Measurements from ENCODE around the gene SLC26A8. TPM values are rescaled to one million over a fixed set of nuclear protein-coding genes. Genes with fewer than 3 reads are reported as not detected.
A peak's percentile ranks its signal among the peaks of the same experiment; 100 is the strongest.

SLC26A8 gene
- total and polyA plus RNA-seq, 3 experiments from 2014 or later, result not detected

DNA sequence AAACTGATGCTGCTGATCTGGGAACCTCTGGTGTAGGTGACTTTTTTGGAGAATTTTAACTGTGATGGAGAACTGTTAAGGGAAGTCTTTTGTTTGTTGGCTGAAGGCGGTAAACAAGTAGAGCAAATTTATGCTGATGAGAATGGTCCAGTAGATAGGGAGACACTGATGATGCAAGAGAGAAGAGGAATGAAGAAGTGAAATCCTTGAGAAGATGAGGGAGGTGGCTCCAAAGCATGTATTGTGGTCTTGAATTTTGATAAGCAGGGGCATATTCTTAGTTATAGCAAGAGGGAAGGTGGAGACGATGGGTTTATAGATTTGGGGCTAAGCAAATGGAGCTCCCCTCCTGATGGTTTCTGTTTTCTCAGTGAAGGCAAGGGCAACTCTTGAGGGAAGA lies 25.1 kb upstream of the SLC26A8 start:
- Histone ChIP-seq H3K9me3 (ENCODE audit: low read length) (no peaks in the 10 kb centered on the region), H3K36me3 (ENCODE audit: insufficient read depth, low read length) (peaks cover 3% of the 10 kb centered on the region), H3K4me1 (ENCODE audit: insufficient read depth, low read length) (peaks cover 27% of the 10 kb centered on the region), H3K4me3 (ENCODE audit: low read length) (no peak overlapping the region), H3K27ac (ENCODE audit: low read depth, low read length) (no peak overlapping the region), H3K27me3 (ENCODE audit: insufficient read depth, low read length, poor library complexity, severe bottlenecking) (no peaks in the 10 kb centered on the region)
- peaks cover 2 to 15% (median 4%) of the 10 kb centered on the region in 3 donors for H3K36me3 Mint-ChIP-seq
- H3K27ac Mint-ChIP-seq, result no peak overlapping the region
- DNase-seq, result no peak
- POLR2A ChIA-PET, result no interaction called here
- CTCF ChIA-PET, result no interaction called here
- H3K9me3 Mint-ChIP-seq, result no peaks in the 10 kb centered on the region
- H3K4me3 Mint-ChIP-seq, result no peak overlapping the region
- H3K27me3 Mint-ChIP-seq, result no peaks in the 10 kb centered on the region
- H3K4me1 Mint-ChIP-seq, result peaks cover 8 to 24% (median 18%) of the 10 kb centered on the region in 3 donors

DNA sequence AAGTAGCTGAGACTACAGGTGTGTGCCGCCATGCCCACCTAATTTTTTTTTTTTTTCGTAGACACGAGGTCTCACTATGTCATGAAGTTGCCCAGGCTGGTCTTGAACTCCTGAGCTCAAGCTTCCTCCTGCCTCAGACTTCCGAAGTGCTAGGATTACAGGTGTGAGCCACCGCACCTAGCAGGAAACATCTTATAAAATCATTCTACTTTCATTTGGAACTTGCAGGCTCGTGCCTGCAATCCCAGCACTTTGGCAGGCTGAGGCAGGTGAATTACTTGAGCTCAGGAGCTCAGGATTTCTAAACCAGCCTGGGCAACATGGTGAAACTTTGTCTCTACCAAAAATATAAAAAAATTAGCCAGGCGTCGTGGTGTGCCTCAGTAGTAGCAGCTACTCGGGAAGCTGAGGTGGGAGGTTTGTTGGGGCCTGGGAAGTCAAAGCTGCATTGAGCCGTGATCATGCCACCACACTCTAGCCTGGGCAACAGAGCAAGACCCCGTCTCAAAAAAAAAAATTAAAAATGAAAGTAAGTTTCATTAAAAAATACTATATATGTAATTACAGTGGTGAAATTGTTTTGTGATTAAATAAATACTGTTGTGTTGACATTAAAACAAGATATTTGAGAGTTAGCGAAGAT lies 18.3 kb upstream of the SLC26A8 start:
- ChIA-PET CTCF (interaction anchor here (1.8 kb wide), 1 partner anchor 14 kb away, joined by 11 read pairs; the partner anchor contains the start of gene MAPK14), POLR2A (no interaction called here)
- Mint-ChIP-seq H3K9me3 (no peaks in the 10 kb centered on the region), H3K4me1 (peaks cover 59 to 82% (median 76%) of the 10 kb centered on the region in 3 donors), H3K4me3 (peak overlapping the region in 1 of 7 donors; percentile 18), H3K36me3 (peaks cover 2 to 11% (median 4%) of the 10 kb centered on the region in 3 donors), H3K27ac (peak overlapping the region in 1 of 8 donors; percentile 58), H3K27me3 (no peaks in the 10 kb centered on the region)
- no peak overlapping the region for H3K4me3 ChIP-seq (ENCODE audit: low read length)
- no peaks in the 10 kb centered on the region for H3K9me3 ChIP-seq (ENCODE audit: low read length)
- H3K4me1 ChIP-seq (ENCODE audit: insufficient read depth, low read length), result peaks cover 29% of the 10 kb centered on the region
- no peak for DNase-seq
- H3K27ac ChIP-seq (ENCODE audit: low read depth, low read length), result no peak overlapping the region
- H3K27me3 ChIP-seq (ENCODE audit: insufficient read depth, low read length, poor library complexity, severe bottlenecking), result no peaks in the 10 kb centered on the region
- no peaks in the 10 kb centered on the region for H3K36me3 ChIP-seq (ENCODE audit: insufficient read depth, low read length)

DNA sequence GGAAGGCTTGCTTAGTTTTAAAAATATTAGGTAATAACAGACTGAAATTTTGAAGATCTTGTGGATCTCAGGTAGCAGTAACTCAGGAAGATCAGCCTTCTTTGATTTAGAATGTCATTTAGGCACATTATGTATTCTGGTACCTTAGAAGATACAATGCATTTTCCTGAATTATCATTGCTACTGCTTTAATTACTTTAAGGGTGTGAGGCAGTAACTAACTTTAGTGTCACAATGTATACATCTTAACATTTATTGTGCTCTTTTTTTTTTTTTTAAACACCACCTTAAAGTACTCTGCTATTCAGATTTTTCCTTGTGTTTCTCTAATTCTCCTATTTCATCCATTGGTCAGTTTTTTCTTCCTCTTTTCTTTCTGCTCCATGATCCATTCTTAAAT lies 16.5 kb upstream of the SLC26A8 start:
- Mint-ChIP-seq H3K9me3 (no peaks in the 10 kb centered on the region), H3K4me1 (peaks cover 62 to 86% (median 81%) of the 10 kb centered on the region in 3 donors), H3K36me3 (peaks cover 0 to 16% (median 3%) of the 10 kb centered on the region in 3 donors), H3K27ac (peak overlapping the region in 2 of 8 donors; percentile 2 to 51), H3K4me3 (peak overlapping the region in 1 of 7 donors; percentile 44), H3K27me3 (no peaks in the 10 kb centered on the region)
- ChIA-PET CTCF (interaction anchor here (0.9 kb wide), 1 partner anchor 13 kb away, joined by 3 read pairs; the partner anchor contains the start of gene MAPK14), POLR2A (no interaction called here)
- Histone ChIP-seq H3K9me3 (ENCODE audit: low read length) (no peaks in the 10 kb centered on the region), H3K36me3 (ENCODE audit: insufficient read depth, low read length) (no peaks in the 10 kb centered on the region), H3K4me1 (ENCODE audit: insufficient read depth, low read length) (peaks cover 36% of the 10 kb centered on the region), H3K4me3 (ENCODE audit: low read length) (no peak overlapping the region), H3K27me3 (ENCODE audit: insufficient read depth, low read length, poor library complexity, severe bottlenecking) (no peaks in the 10 kb centered on the region), H3K27ac (ENCODE audit: low read depth, low read length) (no peak overlapping the region)
- no peak for DNase-seq

DNA sequence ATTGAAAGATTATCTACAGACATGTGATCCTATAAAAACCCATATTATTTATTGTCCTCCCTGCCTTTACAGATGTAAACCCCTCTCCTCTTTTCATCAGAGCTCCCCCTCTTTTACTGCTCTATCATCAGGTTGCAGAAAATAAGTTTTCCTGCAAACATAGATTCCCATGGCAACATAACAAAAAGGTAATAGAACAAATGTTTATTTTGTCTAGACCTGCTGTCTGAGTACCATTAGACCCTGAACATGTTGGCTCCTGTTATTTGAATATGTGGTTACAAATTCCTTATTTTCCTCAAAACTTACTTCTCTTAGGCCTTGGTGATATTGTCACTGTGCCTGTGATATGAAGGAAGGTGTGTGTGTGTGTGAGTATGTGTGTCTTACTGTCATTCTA lies 14.7 kb upstream of the SLC26A8 start:
- peaks cover 0 to 14% (median 5%) of the 10 kb centered on the region in 3 donors for H3K36me3 Mint-ChIP-seq
- H3K27ac ChIP-seq (ENCODE audit: low read depth, low read length), result no peak overlapping the region
- ChIA-PET POLR2A (no interaction called here), CTCF (interaction anchor here (1.2 to 2.9 kb wide), 3 partner anchors 8 to 56 kb away, joined by 3 to 12 read pairs (median 8); partner anchors contain the start of gene MAPK14)
- H3K4me1 Mint-ChIP-seq, result peaks cover 68 to 89% (median 82%) of the 10 kb centered on the region in 3 donors
- no peaks in the 10 kb centered on the region for H3K36me3 ChIP-seq (ENCODE audit: insufficient read depth, low read length)
- peak overlapping the region in 7 of 8 donors; percentile 2 to 81 (median 56) for H3K27ac Mint-ChIP-seq
- H3K4me1 ChIP-seq (ENCODE audit: insufficient read depth, low read length), result peaks cover 52% of the 10 kb centered on the region
- no peak overlapping the region for H3K4me3 ChIP-seq (ENCODE audit: low read length)
- H3K27me3 ChIP-seq (ENCODE audit: insufficient read depth, low read length, poor library complexity, severe bottlenecking), result no peaks in the 10 kb centered on the region
- DNase-seq, result no peak
- no peaks in the 10 kb centered on the region for H3K27me3 Mint-ChIP-seq
- H3K9me3 Mint-ChIP-seq, result no peaks in the 10 kb centered on the region
- peak overlapping the region in 3 of 7 donors; percentile 3 to 66 (median 12) for H3K4me3 Mint-ChIP-seq
- no peaks in the 10 kb centered on the region for H3K9me3 ChIP-seq (ENCODE audit: low read length)

DNA sequence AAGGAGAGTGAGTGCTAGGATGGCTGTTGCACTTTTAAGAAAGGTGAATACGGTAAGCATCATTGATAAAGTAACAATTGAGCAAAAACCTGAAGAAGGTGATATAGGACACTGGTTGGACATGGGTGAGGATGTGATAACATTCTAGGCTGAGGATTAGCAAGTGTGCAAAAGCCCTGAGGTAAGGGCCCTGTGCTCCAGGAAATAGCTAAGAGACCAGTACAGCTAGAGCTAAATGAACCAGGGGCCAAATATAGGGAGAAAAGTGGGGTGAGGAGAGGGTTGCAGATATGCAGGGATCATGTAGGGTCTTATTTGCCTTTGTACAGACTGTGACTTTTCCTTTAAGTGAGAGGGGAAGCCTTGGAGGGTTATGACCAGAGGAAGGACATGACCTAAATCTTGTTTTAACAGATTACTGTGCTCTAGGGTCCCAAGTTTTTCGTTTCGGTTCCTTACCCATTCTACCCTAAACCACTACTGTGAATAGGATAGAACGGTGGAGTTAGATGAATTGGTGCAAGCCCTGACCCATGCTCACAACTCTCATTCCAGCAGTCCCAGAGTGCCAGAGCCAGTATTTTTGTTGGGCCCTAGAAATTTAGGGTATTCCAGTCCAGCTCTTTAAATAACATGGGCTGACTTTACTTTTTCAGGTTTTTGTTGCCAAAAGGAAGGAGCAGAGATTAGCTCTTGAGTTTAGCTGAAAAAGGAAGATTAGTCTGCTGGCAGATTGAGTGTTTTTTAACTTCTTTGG lies 13.9 kb upstream of the SLC26A8 start:
- no peaks in the 10 kb centered on the region for H3K9me3 ChIP-seq (ENCODE audit: low read length)
- DNase-seq, result no peak
- ChIA-PET POLR2A (no interaction called here), CTCF (interaction anchor here (0.9 to 2.9 kb wide), 4 partner anchors 8 to 57 kb away, joined by 3 to 12 read pairs (median 6); partner anchors contain the start of gene MAPK14)
- H3K27me3 ChIP-seq (ENCODE audit: insufficient read depth, low read length, poor library complexity, severe bottlenecking), result no peaks in the 10 kb centered on the region
- Mint-ChIP-seq H3K4me3 (peak overlapping the region in 6 of 7 donors; percentile 1 to 66 (median 12)), H3K27me3 (no peaks in the 10 kb centered on the region), H3K36me3 (peaks cover 0 to 13% (median 5%) of the 10 kb centered on the region in 3 donors), H3K27ac (peak overlapping the region in 7 of 8 donors; percentile 15 to 81 (median 66)), H3K4me1 (peaks cover 73 to 89% (median 85%) of the 10 kb centered on the region in 3 donors), H3K9me3 (no peaks in the 10 kb centered on the region)
- no peaks in the 10 kb centered on the region for H3K36me3 ChIP-seq (ENCODE audit: insufficient read depth, low read length)
- H3K4me1 ChIP-seq (ENCODE audit: insufficient read depth, low read length), result peaks cover 60% of the 10 kb centered on the region
- no peak overlapping the region for H3K4me3 ChIP-seq (ENCODE audit: low read length)
- H3K27ac ChIP-seq (ENCODE audit: low read depth, low read length), result no peak overlapping the region

DNA sequence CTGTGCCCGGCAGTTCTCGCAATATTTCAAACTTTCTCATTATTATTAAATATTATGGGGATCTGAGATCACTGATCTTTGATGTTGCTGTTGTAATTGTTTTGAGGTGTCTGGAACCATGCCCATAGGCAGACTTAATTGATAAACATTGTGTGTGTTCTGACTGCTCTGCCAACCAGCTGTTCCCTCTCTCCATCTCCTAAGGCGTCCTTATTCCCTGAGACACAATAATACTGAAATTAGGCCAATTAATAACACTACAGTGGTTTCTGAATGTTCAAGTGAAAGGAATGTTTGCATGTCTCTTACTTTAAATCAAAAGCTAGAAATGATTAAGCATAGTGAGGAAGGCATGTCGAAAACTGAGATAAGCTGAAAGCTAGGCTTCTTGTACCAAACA lies 10.8 kb upstream of the SLC26A8 start:
- Histone ChIP-seq H3K36me3 (ENCODE audit: insufficient read depth, low read length) (no peaks in the 10 kb centered on the region), H3K4me3 (ENCODE audit: low read length) (no peak overlapping the region), H3K27ac (ENCODE audit: low read depth, low read length) (no peak overlapping the region), H3K9me3 (ENCODE audit: low read length) (no peaks in the 10 kb centered on the region), H3K27me3 (ENCODE audit: insufficient read depth, low read length, poor library complexity, severe bottlenecking) (no peaks in the 10 kb centered on the region), H3K4me1 (ENCODE audit: insufficient read depth, low read length) (peaks cover 70% of the 10 kb centered on the region)
- POLR2A ChIA-PET, result no interaction called here
- H3K9me3 Mint-ChIP-seq, result no peaks in the 10 kb centered on the region
- peak overlapping the region in 5 of 8 donors; percentile 5 to 69 (median 12) for H3K27ac Mint-ChIP-seq
- CTCF ChIA-PET, result interaction anchor here (1.1 kb wide), 1 partner anchor 325 kb away, joined by 3 read pairs; no protein-coding TSS in a partner anchor
- peaks cover 0 to 16% (median 7%) of the 10 kb centered on the region in 3 donors for H3K36me3 Mint-ChIP-seq
- no peak for DNase-seq
- H3K27me3 Mint-ChIP-seq, result no peaks in the 10 kb centered on the region
- H3K4me3 Mint-ChIP-seq, result peak overlapping the region in 5 of 7 donors; percentile 12 to 41 (median 29)
- peaks cover 70 to 87% (median 86%) of the 10 kb centered on the region in 3 donors for H3K4me1 Mint-ChIP-seq

DNA sequence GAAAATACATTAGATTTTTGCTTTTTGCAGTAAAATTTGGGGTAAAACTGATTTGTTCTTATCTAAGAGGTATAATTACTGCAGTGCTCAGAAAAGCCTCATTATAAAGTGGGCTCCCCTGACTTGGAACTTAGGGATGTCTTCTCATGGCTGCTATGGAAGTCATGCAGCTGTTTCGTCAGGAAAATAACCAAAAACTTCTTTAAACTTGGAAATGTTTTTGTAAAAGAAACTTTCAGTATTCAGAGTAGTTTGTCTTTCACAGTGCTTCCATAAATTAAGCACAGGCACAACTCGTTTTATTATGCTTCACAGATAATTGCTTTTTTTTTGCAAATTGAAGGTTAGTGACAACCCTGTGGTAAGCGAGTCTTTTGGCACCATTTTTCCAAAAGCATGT lies 10.0 kb upstream of the SLC26A8 start:
- no peaks in the 10 kb centered on the region for H3K27me3 ChIP-seq (ENCODE audit: insufficient read depth, low read length, poor library complexity, severe bottlenecking)
- Mint-ChIP-seq H3K9me3 (no peaks in the 10 kb centered on the region), H3K27me3 (no peaks in the 10 kb centered on the region), H3K4me1 (peaks cover 71 to 87% (median 86%) of the 10 kb centered on the region in 3 donors), H3K36me3 (peaks cover 0 to 18% (median 7%) of the 10 kb centered on the region in 3 donors), H3K27ac (peak overlapping the region in 1 of 8 donors; percentile 45), H3K4me3 (peak overlapping the region in 1 of 7 donors; percentile 43)
- H3K4me1 ChIP-seq (ENCODE audit: insufficient read depth, low read length), result peaks cover 71% of the 10 kb centered on the region
- H3K36me3 ChIP-seq (ENCODE audit: insufficient read depth, low read length), result no peaks in the 10 kb centered on the region
- POLR2A ChIA-PET, result no interaction called here
- no peaks in the 10 kb centered on the region for H3K9me3 ChIP-seq (ENCODE audit: low read length)
- H3K4me3 ChIP-seq (ENCODE audit: low read length), result no peak overlapping the region
- H3K27ac ChIP-seq (ENCODE audit: low read depth, low read length), result no peak overlapping the region
- CTCF ChIA-PET, result interaction anchor here (2.5 kb wide), 1 partner anchor 60 kb away, joined by 9 read pairs; no protein-coding TSS in a partner anchor
- DNase-seq, result no peak

Data from CD8-positive, alpha-beta memory T cell (primary cell).